Liver (tissue), 9 donors: ENCODE measurements around the gene ABCA12. TPM values are rescaled to one million over a fixed set of nuclear protein-coding genes. Genes with fewer than 3 reads are reported as not detected.

Experiments
- DNase-seq: peaks from one replicate; pipeline ENCODE4 v3.0.0-alpha.2; 2017; ENCODE audit warnings: low spot score
- H3K27ac ChIP-seq, 2 donors: one replicate each; pipeline ENCODE4 v1.7.0; 2013; ENCODE audit warnings: inconsistent platforms in 2 of 2, low read length in 2 of 2, control low read depth in 1 of 2, low read depth in 1 of 2, mild to moderate bottlenecking in 1 of 2
- H3K27me3 ChIP-seq, 4 donors: one replicate each; pipeline versions ENCODE4 v1.6.1 to v1.7.0; 2013; ENCODE audit warnings: low read length in 3 of 4, inconsistent platforms in 1 of 4, mild to moderate bottlenecking in 1 of 4, moderate library complexity in 1 of 4; ENCODE audit not compliant: control insufficient read depth in 4 of 4, insufficient read depth in 4 of 4
- H3K36me3 ChIP-seq, 4 donors: one replicate each; pipeline versions ENCODE4 v1.6.1 to v1.7.0; 2013; ENCODE audit warnings: low read length in 3 of 4, mild to moderate bottlenecking in 3 of 4, low read depth in 1 of 4, moderate library complexity in 1 of 4; ENCODE audit not compliant: control insufficient read depth in 4 of 4, insufficient read depth in 3 of 4
- H3K4me1 ChIP-seq, 4 donors: one replicate each; pipeline versions ENCODE4 v1.6.1 to v1.7.0; 2013; ENCODE audit warnings: low read length in 3 of 4, mild to moderate bottlenecking in 3 of 4, moderate library complexity in 1 of 4; ENCODE audit not compliant: control insufficient read depth in 4 of 4, insufficient read depth in 4 of 4
- H3K4me3 ChIP-seq, 3 donors: one replicate each; pipeline versions ENCODE4 v1.6.1 to v1.7.0; 2013; ENCODE audit warnings: low read length in 3 of 3, control low read depth in 1 of 3, low read depth in 1 of 3, mild to moderate bottlenecking in 1 of 3
- H3K9ac ChIP-seq, 2 donors: one replicate each; pipeline ENCODE4 v1.7.0; 2013; ENCODE audit warnings: low read length in 2 of 2, mild to moderate bottlenecking in 2 of 2, moderate library complexity in 2 of 2, control low read depth in 1 of 2, low read depth in 1 of 2
- H3K9me3 ChIP-seq, 4 donors: one replicate each; pipeline versions ENCODE4 v1.6.1 to v1.7.0; 2013; ENCODE audit warnings: low read length in 3 of 4; ENCODE audit not compliant: control insufficient read depth in 4 of 4
- ATF3 ChIP-seq: IDR thresholded peaks from 2 replicates; pipeline ENCODE4 v1.6.1; 2016; ENCODE audit warnings: antibody characterized with exemption
- CTCF ChIP-seq: fragments of 150-350 bp; IDR thresholded peaks from 2 replicates; pipeline ENCODE4 v1.5.1; 2017; ENCODE audit warnings: improper control_type of control experiment, low read depth, low read length; ENCODE audit not compliant: missing input control
- EGR1 ChIP-seq, 2 donors: IDR thresholded peaks; 2 replicates each; pipeline ENCODE4 v1.6.1; 2016 to 2018; ENCODE audit warnings: antibody characterized with exemption in 2 of 2, low read depth in 2 of 2
- FOXA1 ChIP-seq: IDR thresholded peaks from 2 replicates; pipeline ENCODE4 v1.6.1; 2016; ENCODE audit warnings: antibody characterized with exemption
- FOXA2 ChIP-seq: IDR thresholded peaks from 2 replicates; pipeline ENCODE4 v1.6.1; 2016; ENCODE audit warnings: antibody characterized with exemption
- GABPA ChIP-seq, 2 donors: IDR thresholded peaks in 1 of 2; conservative IDR thresholded peaks in 1 of 2; 2 replicates each; pipeline ENCODE4 v1.6.1; 2016; ENCODE audit warnings: antibody characterized with exemption in 2 of 2, mild to moderate bottlenecking in 1 of 2, moderate library complexity in 1 of 2
- HNF4A ChIP-seq, 2 donors: conservative IDR thresholded peaks; 2 replicates each; pipeline ENCODE4 v1.6.1; 2016; ENCODE audit warnings: antibody characterized with exemption in 2 of 2, mild to moderate bottlenecking in 2 of 2
- HNF4G ChIP-seq: IDR thresholded peaks from 2 replicates; pipeline ENCODE4 v1.6.1; 2016; ENCODE audit warnings: antibody characterized with exemption
- JUND ChIP-seq, 2 donors: IDR thresholded peaks; 2 replicates each; pipeline ENCODE4 v1.6.1; 2016; ENCODE audit warnings: antibody characterized with exemption in 2 of 2
- NR2F2 ChIP-seq: IDR thresholded peaks from 2 replicates; pipeline ENCODE4 v1.6.1; 2016; ENCODE audit warnings: antibody characterized with exemption
- RAD21 ChIP-seq, 2 donors: IDR thresholded peaks; 2 replicates each; pipeline ENCODE4 v1.6.1; 2016; ENCODE audit warnings: antibody characterized with exemption in 2 of 2, mild to moderate bottlenecking in 2 of 2
- REST ChIP-seq: IDR thresholded peaks from 2 replicates; pipeline ENCODE4 v1.6.1; 2016; ENCODE audit warnings: antibody characterized with exemption, mild to moderate bottlenecking
- RXRA ChIP-seq, 2 donors: IDR thresholded peaks; 2 replicates each; pipeline ENCODE4 v1.6.1; 2017 to 2018; ENCODE audit warnings: antibody characterized with exemption in 2 of 2, mild to moderate bottlenecking in 1 of 2
- SP1 ChIP-seq: IDR thresholded peaks from 2 replicates; pipeline ENCODE4 v1.6.1; 2018; ENCODE audit warnings: antibody characterized with exemption, mild to moderate bottlenecking
- TAF1 ChIP-seq: conservative IDR thresholded peaks from 2 replicates; pipeline ENCODE4 v1.6.1; 2016; ENCODE audit warnings: antibody characterized with exemption, mild to moderate bottlenecking
- YY1 ChIP-seq: IDR thresholded peaks from 2 replicates; pipeline ENCODE4 v1.6.1; 2016; ENCODE audit warnings: antibody characterized with exemption, mild to moderate bottlenecking
- ZBTB33 ChIP-seq: IDR thresholded peaks from 2 replicates; pipeline ENCODE4 v1.6.1; 2016; ENCODE audit warnings: antibody characterized with exemption
- WGBS: extraction: QIAGEN DNeasy Blood & Tissue Kit; methylation state at CpG from one replicate; pipeline ENCODE4 v1.1.7; 2013; 5-methylcytosine and 5-hydroxymethylcytosine counted together
- polyA plus RNA-seq, 2 donors: library from polyadenylated mRNA; stranded (reverse) in 1 of 2; unstranded in 1 of 2; fragments of 200-250 nt in 1 of 2; fragments of >200 nt in 1 of 2; fragmentation: Nextera tagmentation in 1 of 2; extraction: Ambion mirVana in 1 of 2; gene quantifications; one replicate each; pipeline versions ENCODE4 v1.2.1 to v1.2.3, GENCODE V29; 2013 to 2015
- total RNA-seq, 2 donors: library from RNA; depleted of rRNA; stranded (reverse); fragments of >200 nt; gene quantifications; one replicate each; pipeline ENCODE4 v1.2.3, GENCODE V29; 2014
- TF ChIP-seq, protein P1 (sequence below): IDR thresholded peaks from 2 replicates; pipeline ENCODE4 v1.6.1; 2016; ENCODE audit warnings: antibody characterized with exemption
- donor health status: healthy.
- donor health status: healthy.
- donor health status: healthy.
- donor health status: healthy.
- donor health status: healthy.

ABCA12 gene
- total and polyA plus RNA-seq, 4 donors: 0.03 TPM; not detected in 3

GRCh38 chr2:215055891-215056290, 82.5 kb downstream of the ABCA12 start:
- Histone ChIP-seq H3K4me1 (no peaks in the 10 kb centered on the region), H3K27me3 (peaks cover 0 to 3% (median 1%) of the 10 kb centered on the region in 4 donors), H3K4me3 (no peak overlapping the region), H3K9me3 (no peaks in the 10 kb centered on the region), H3K36me3 (no peaks in the 10 kb centered on the region), H3K9ac (no peak overlapping the region), H3K27ac (no peak overlapping the region)
- 62% methylated on average over 2 of the region's 2 CpGs for WGBS
- TF ChIP-seq YY1: no peak
- no peak for TF ChIP-seq REST
- no peak for TF ChIP-seq CTCF
- no peak for TF ChIP-seq RXRA (IDR thresholded peaks at IDR 0.05)
- TF ChIP-seq ZBTB33: no peak
- no peak for TF ChIP-seq HNF4A (conservative IDR thresholded peaks at IDR 0.05)
- TF ChIP-seq JUND (IDR thresholded peaks at IDR 0.05): no peak
- TF ChIP-seq NR2F2: no peak
- no peak for TF ChIP-seq FOXA2
- TF ChIP-seq ATF3: no peak
- no peak for TF ChIP-seq EGR1 (IDR thresholded peaks at IDR 0.05; ENCODE audit: low read depth in 2 of 2)
- TF ChIP-seq GABPA (IDR thresholded peaks at IDR 0.05 in 1 of 2, conservative IDR thresholded peaks at IDR 0.05 in 1 of 2): no peak
- TF ChIP-seq RAD21 (IDR thresholded peaks at IDR 0.05): no peak
- no peak for TF ChIP-seq HNF4G
- no peak for DNase-seq

- Histone ChIP-seq H3K27me3 (peaks cover 0 to 2% (median 0%) of the 10 kb centered on the region in 4 donors), H3K9ac (no peak overlapping the region), H3K4me1 (no peaks in the 10 kb centered on the region), H3K36me3 (no peaks in the 10 kb centered on the region), H3K4me3 (no peak overlapping the region), H3K27ac (no peak overlapping the region), H3K9me3 (no peaks in the 10 kb centered on the region)
- WGBS: 86% methylated on average over 3 of the region's 3 CpGs
- no peak for DNase-seq
- no peak for TF ChIP-seq HNF4G
- no peak for TF ChIP-seq CTCF
- no peak for TF ChIP-seq SP1
- TF ChIP-seq RXRA (IDR thresholded peaks at IDR 0.05): no peak
- TF ChIP-seq, protein P1, sequence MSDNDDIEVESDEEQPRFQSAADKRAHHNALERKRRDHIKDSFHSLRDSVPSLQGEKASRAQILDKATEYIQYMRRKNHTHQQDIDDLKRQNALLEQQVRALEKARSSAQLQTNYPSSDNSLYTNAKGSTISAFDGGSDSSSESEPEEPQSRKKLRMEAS: no peak
- TF ChIP-seq JUND (IDR thresholded peaks at IDR 0.05): no peak
- no peak for TF ChIP-seq HNF4A (conservative IDR thresholded peaks at IDR 0.05)
- TF ChIP-seq REST: no peak
- TF ChIP-seq RAD21 (IDR thresholded peaks at IDR 0.05): no peak
- TF ChIP-seq ATF3: no peak
- TF ChIP-seq NR2F2: no peak
- no peak for TF ChIP-seq GABPA (IDR thresholded peaks at IDR 0.05 in 1 of 2, conservative IDR thresholded peaks at IDR 0.05 in 1 of 2)
- TF ChIP-seq TAF1: no peak
- no peak for TF ChIP-seq FOXA1
- TF ChIP-seq EGR1 (IDR thresholded peaks at IDR 0.05; ENCODE audit: low read depth in 2 of 2): no peak
These were observed 85.6 kb downstream of the ABCA12 start for GRCh38 chr2:215052810-215053209.
